ENCODE measurements around the gene COL6A1. TPM values are rescaled to one million over a fixed set of nuclear protein-coding genes. Genes with fewer than 3 reads are reported as not detected.

Gene COL6A1
- total RNA-seq, 1 experiment from 2014 or later = 19.7 TPM

DNA sequence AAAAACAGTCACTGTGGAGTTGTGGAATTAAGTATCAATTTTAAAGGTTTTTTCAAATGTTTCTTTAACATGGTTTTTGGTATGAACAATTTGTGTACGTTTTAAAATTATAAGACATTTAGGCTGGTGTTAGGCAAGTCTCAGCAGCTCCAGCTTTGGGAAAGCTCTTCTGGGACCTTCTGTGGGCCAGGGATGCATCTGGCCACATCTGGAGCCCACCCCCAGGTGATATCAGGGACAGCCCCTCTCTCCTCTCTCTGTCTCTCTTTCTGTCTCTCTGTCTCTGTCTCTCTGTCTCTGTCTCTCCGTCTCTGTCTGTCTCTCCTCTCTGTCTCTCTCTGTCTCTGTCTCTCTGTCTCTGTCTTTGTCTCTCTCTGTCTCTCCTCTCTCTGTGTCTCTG is 1.3 kb upstream of the COL6A1 start:
- intact Hi-C loops (cut with micrococcal nuclease; ENCODE audit: unreplicated experiment) = no loop called here
- CTCF ChIA-PET = no interaction called here
- no peaks in the 10 kb centered on the region for H3K36me3 ChIP-seq (ENCODE audit: insufficient read depth, low read length, poor library complexity, severe bottlenecking)
- POLR2A ChIA-PET (ENCODE audit: low non-redundant PET) = no interaction called here
- no peak overlapping the region for H3K27ac ChIP-seq (ENCODE audit: low read depth, low read length, poor library complexity, severe bottlenecking)
- peaks cover 32% of the 10 kb centered on the region for H3K4me1 ChIP-seq (ENCODE audit: insufficient read depth, low read length, poor library complexity, severe bottlenecking)
- no peak for DNase-seq (ENCODE audit: low spot score)
- no peak overlapping the region for H3K4me3 ChIP-seq (ENCODE audit: low read depth, low read length, poor library complexity, severe bottlenecking)
- TF ChIP-seq, protein P1, sequence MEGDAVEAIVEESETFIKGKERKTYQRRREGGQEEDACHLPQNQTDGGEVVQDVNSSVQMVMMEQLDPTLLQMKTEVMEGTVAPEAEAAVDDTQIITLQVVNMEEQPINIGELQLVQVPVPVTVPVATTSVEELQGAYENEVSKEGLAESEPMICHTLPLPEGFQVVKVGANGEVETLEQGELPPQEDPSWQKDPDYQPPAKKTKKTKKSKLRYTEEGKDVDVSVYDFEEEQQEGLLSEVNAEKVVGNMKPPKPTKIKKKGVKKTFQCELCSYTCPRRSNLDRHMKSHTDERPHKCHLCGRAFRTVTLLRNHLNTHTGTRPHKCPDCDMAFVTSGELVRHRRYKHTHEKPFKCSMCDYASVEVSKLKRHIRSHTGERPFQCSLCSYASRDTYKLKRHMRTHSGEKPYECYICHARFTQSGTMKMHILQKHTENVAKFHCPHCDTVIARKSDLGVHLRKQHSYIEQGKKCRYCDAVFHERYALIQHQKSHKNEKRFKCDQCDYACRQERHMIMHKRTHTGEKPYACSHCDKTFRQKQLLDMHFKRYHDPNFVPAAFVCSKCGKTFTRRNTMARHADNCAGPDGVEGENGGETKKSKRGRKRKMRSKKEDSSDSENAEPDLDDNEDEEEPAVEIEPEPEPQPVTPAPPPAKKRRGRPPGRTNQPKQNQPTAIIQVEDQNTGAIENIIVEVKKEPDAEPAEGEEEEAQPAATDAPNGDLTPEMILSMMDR (conservative IDR thresholded peaks at IDR 0.05; ENCODE audit: low read depth, low read length) = no peak
- no peak for TF ChIP-seq EZH2 (IDR thresholded peaks at IDR 0.05; ENCODE audit: borderline replicate concordance, low read depth, low read length, poor library complexity, severe bottlenecking)
- no peaks in the 10 kb centered on the region for H3K27me3 ChIP-seq (replicated peaks; ENCODE audit: insufficient read depth, low read depth, low read length, poor library complexity)
- H3K9me3 ChIP-seq (ENCODE audit: low read depth, low read length, poor library complexity, severe bottlenecking) = no peaks in the 10 kb centered on the region
- BruUV-seq (replicated peaks) = no TSS peak

DNA sequence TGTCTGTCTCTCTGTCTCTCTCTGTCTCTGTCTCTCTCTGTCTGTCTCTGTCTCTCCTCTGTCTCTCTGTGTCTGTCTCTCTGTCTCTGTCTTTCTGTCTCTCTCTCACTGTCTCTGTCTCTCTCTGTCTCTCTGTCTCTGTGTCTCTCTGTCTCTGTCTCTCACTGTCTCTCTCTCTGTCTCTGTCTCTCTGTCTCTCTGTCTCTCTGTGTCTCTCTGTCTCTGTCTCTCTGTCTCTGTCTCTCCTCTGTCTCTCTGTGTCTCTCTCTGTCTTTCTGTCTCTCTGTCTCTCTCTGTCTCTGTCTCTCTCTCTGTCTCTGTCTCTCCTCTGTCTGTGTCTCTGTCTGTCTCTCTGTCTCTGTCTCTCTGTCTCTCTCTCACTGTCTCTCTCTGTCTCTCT is 873 bp upstream of the COL6A1 start:
- no TSS peak for BruUV-seq (replicated peaks)
- intact Hi-C loops (cut with micrococcal nuclease; ENCODE audit: unreplicated experiment) = no loop called here

DNA sequence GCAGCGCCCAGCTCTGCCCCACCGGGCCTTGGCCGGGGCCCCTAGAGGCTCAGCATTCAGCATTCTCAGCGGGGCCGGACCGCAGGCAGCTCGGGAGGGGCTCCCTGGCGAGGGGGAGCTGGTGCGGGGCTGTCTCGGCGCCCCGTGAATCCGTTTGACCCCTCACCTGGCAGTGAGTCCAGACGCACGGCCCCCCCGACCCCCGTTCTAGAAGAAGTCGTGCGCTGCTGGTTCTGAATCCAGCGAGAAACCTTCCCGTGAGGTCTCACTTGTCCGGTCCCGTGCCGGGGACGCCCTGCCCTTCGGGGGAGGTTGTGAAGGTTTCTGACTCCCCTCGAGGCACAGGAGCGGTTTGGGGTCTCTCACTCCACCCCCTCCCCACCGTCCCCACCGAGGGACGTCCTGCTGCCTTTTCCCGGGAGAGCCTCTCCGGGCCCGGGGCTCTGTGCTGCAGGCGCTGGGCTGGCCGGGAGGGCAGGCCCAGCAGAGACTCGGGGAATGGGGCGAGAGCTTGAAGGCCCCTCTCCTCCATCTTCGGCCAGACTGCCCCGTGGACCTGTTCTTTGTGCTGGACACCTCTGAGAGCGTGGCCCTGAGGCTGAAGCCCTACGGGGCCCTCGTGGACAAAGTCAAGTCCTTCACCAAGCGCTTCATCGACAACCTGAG is 655 bp downstream of the COL6A1 start:
- no peaks in the 10 kb centered on the region for H3K27me3 ChIP-seq (replicated peaks; ENCODE audit: insufficient read depth, low read depth, low read length, poor library complexity)
- no peak for DNase-seq (ENCODE audit: low spot score)
- H3K9me3 ChIP-seq (ENCODE audit: low read depth, low read length, poor library complexity, severe bottlenecking) = no peaks in the 10 kb centered on the region
- intact Hi-C loops (cut with micrococcal nuclease; ENCODE audit: unreplicated experiment) = no loop called here
- BruUV-seq (replicated peaks) = no TSS peak
- peak overlapping the region; percentile 54 for H3K27ac ChIP-seq (ENCODE audit: low read depth, low read length, poor library complexity, severe bottlenecking)
- ChIA-PET CTCF (interaction anchor here (0.6 kb wide), 1 partner anchor 11 kb away, joined by 3 read pairs; no protein-coding TSS in a partner anchor), POLR2A (ENCODE audit: low non-redundant PET) (no interaction called here)
- H3K4me3 ChIP-seq (ENCODE audit: low read depth, low read length, poor library complexity, severe bottlenecking) = peak overlapping the region; percentile 72
- TF ChIP-seq, protein P1 (conservative IDR thresholded peaks at IDR 0.05; ENCODE audit: low read depth, low read length) = no peak
- TF ChIP-seq EZH2 (IDR thresholded peaks at IDR 0.05; ENCODE audit: borderline replicate concordance, low read depth, low read length, poor library complexity, severe bottlenecking) = no peak
- peaks cover 23% of the 10 kb centered on the region for H3K4me1 ChIP-seq (ENCODE audit: insufficient read depth, low read length, poor library complexity, severe bottlenecking)
- H3K36me3 ChIP-seq (ENCODE audit: insufficient read depth, low read length, poor library complexity, severe bottlenecking) = no peaks in the 10 kb centered on the region

More for the DNA sequence above, 873 bp upstream of the COL6A1 start:
- no peak for TF ChIP-seq EZH2 (IDR thresholded peaks at IDR 0.05; ENCODE audit: borderline replicate concordance, low read depth, low read length, poor library complexity, severe bottlenecking)
- TF ChIP-seq, protein P1 (conservative IDR thresholded peaks at IDR 0.05; ENCODE audit: low read depth, low read length) = no peak
- no peaks in the 10 kb centered on the region for H3K9me3 ChIP-seq (ENCODE audit: low read depth, low read length, poor library complexity, severe bottlenecking)
- H3K4me1 ChIP-seq (ENCODE audit: insufficient read depth, low read length, poor library complexity, severe bottlenecking) = peaks cover 30% of the 10 kb centered on the region
- peak overlapping the region; percentile 40 for H3K4me3 ChIP-seq (ENCODE audit: low read depth, low read length, poor library complexity, severe bottlenecking)
- ChIA-PET CTCF (no interaction called here), POLR2A (ENCODE audit: low non-redundant PET) (no interaction called here)
- no peaks in the 10 kb centered on the region for H3K36me3 ChIP-seq (ENCODE audit: insufficient read depth, low read length, poor library complexity, severe bottlenecking)
- H3K27me3 ChIP-seq (replicated peaks; ENCODE audit: insufficient read depth, low read depth, low read length, poor library complexity) = no peaks in the 10 kb centered on the region
- DNase-seq (ENCODE audit: low spot score) = no peak
- peak overlapping the region; percentile 47 for H3K27ac ChIP-seq (ENCODE audit: low read depth, low read length, poor library complexity, severe bottlenecking)
